ENCODE results near the gene FNDC8.
"Not testable (repeated sequence)": the region's sequence is repeated elsewhere in the genome, so short reads cannot be mapped to it uniquely, and the experiment has no call there.

Gene FNDC8

DNA sequence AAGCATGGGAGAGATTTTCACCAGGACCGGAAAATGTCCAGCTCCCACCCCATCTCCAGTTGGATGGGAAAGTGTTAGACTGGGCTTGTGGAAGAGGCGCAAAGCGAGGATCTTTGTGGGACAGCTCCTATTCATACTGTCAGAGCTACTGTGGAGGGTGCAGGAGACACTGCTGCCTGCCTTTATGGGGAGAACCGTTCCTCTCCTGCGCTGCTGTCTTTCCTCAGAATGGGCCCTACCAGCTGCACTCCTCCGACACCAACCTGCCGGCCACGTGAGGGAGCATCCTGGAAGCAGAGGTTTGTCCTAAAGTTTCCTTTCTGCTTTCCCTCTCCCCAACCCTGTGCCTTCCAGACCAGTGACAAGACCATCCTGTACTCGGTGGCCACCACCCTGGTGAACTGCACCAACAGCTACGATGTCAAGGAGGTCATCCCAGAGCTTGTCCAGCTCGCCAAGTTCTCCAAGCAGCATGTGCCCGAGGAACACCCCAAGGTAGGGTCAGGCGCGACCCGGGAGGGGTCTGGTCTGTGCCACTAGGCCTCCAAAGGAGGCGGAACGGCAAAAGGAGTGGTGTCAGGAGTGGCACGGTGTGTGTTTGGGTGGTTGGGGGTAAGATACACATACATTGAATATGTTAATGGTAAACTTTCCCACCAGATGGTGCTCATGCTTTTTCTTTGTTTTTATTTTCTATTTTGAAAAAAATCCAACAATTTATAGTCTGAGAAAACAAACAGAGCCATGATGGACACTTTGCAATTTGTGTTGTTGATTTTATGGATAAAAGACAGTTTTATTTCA is 49.8 kb downstream of the FNDC8 start:
- DNase-seq (ENCODE audit: low read depth in 2 of 2), result no peak

DNA sequence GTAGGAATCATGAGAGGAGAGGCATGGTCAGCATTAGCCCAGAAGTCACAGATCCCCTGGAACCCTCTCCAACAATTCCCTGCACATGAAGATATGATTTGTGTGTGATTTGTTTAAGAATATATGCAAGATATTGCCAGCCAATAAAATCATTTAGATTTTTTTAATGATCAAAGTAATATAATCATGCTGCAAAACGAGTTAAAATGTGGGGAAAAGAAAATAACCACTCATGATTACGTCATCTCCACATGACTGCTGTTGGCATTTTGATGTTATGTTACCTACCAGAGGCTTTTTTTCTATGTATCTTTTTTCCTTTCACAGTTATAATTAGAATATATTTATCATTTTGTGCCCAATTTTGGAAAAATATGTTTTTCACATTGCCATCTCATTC is 50.4 kb downstream of the FNDC8 start:
- DNase-seq (ENCODE audit: low read depth in 2 of 2), result no peak

DNA sequence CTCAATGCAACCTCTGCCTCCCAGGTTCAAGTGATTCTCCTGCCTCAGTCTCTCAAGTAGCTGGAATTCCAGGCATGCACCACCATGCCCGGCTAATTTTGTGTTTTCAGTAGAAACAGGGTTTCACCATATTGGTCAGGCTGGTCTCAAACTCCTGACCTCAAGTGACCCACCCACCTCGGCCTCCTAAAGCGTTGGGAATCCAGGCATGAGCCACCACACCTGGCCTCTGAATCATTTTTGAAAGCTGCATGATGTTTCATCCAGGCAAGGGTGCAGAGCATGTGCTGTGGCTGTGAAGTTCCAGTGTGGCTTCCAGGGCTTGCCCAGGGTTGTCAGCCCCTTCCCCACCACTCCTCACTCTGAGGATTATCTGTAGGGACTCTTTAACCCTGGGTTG is 50.9 kb downstream of the FNDC8 start:
- DNase-seq (ENCODE audit: low read depth in 2 of 2), result not testable (repeated sequence)

DNA sequence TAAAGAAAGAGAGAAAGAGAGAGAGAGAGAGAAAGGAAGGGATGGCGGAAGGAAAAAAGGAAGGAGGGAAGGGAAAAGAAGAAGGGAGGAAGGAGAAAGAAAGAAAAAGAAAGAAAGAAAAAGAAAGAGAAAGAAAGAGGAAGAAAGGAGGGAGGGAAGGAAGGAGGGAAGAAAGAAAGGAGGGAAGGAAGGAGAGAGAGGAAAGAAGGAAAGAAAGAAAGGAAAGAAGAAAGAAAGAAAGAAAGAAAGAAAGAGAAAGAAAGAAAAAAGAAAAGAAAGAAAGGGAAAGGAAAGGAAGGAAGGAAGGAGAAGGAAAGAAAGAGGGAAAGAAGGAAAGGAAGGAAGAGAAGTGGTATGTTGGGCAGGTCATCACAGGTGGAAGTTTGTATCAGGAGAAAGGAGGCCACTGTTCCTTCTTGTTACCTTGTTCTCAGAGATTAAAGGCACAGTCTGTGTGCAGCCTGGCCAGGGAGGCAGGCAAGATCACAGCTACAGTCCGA is 53.5 kb downstream of the FNDC8 start:
- DNase-seq (ENCODE audit: low read depth in 2 of 2), result no peak

DNA sequence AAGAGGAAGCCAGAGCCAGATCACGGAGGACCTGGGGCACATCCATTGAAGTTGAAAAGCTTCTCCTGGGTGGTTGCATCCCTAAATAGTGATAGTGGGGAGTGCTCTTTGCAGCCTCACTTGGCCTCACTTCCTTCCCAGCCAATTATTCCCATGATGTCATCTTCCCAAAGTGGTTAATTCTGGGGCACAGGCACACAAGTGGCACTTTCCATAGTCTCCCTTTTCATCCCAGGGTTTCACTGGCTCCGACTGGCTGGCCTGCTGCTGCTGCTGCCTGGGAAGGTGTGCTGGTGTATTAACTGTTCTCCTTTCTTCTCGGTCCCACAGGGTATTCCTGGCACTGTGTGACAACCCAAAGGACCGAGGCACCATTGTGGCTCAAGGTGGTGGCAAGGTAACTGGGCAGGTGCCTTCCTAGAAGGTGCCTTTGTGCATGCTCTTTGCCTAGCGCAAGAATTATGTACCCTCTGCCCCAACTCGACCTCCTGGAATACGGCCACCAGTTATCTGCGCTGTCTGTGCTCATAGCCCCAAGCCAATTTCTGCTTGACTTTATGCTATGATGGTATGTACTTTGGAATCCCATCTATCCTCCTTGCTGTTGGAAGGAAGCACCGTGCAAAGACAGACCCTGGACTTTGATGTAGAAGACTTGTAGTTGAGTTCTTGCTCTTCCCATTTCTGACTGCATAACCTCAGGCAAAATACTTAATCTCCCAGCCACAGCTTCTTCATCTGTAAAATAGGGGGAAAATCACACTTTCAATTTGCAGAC is 54.4 kb downstream of the FNDC8 start:
- no peak for DNase-seq (ENCODE audit: low read depth in 2 of 2)

DNA sequence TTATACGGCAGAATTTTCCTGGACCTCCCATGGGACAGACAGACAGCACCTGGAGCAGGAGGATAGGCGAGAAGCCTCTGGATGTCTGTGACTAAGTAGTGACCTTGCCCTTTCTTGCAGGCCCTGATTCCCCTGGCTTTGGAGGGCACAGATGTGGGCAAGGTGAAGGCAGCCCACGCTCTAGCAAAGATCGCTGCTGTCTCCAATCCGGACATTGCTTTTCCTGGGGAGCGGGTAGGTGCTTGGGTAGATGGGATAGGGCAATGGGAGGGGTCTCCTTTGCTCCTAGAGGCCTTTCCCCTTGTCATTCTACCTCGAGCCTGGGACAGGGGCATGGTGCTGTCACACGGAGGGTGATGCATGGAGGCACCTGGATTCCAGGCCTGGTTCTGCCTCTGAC is 55.5 kb downstream of the FNDC8 start:
- no peak for DNase-seq (ENCODE audit: low read depth in 2 of 2)

DNA sequence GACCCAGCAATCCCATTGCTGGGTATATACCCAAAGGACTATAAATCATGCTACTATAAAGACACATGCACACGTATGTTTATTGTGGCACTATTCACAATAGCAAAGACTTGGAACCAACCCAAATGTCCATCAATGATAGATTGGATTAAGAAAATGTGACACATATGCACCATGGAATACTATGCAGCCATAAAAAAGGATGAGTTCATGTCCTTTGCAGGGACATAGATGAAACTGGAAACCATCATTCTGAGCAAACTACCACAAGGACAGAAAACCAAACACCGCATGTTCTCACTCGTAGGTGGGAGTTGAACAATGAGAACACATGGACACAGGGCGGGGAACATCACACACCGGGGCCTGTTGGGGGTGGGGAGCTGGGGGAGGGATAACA is 58.0 kb downstream of the FNDC8 start:
- not testable (repeated sequence) for DNase-seq (ENCODE audit: low read depth in 2 of 2)

All from activated CD8-positive, alpha-beta memory T cell treated with anti-CD3 and anti-CD28 coated beads for 4 hours (primary cell).